BLaER1 treated with 17β-estradiol and CSF1 and Interleukin-3, amounts not matched to agents 10 nM and 100 nM (cell line): ENCODE measurements around the gene PTPRN2.

Experiments
- H3K27ac ChIP-seq, 11 experiments: shearing (Covaris generic); formaldehyde crosslinking; 2 replicates each; pipeline ENCODE4 v1.8.1; 2022
- H3K27me3 ChIP-seq, 11 experiments: shearing (Covaris generic); formaldehyde crosslinking; 2 replicates each; pipeline ENCODE4 v1.8.1; 2022
- H3K36me3 ChIP-seq, 11 experiments: shearing (Covaris generic); formaldehyde crosslinking; 2 replicates each; pipeline ENCODE4 v1.8.1; 2022
- H3K4me1 ChIP-seq, 10 experiments: shearing (Covaris generic); formaldehyde crosslinking; 2 replicates each; pipeline ENCODE4 v1.8.1; 2022
- H3K4me2 ChIP-seq, 11 experiments: shearing (Covaris generic); formaldehyde crosslinking; 2 replicates each; pipeline ENCODE4 v1.8.1; 2022
- H3K4me3 ChIP-seq, 10 experiments: shearing (Covaris generic); formaldehyde crosslinking; 2 replicates each; pipeline ENCODE4 v1.8.1; 2022
- H3K9ac ChIP-seq, 11 experiments: shearing (Covaris generic); formaldehyde crosslinking; 2 replicates each; pipeline ENCODE4 v1.8.1; 2022
- H3K9me3 ChIP-seq, 11 experiments: shearing (Covaris generic); formaldehyde crosslinking; replicated peaks in 1 of 11; 2 replicates each; pipeline ENCODE4 v1.8.1; 2022
- H4K20me1 ChIP-seq, 11 experiments: shearing (Covaris generic); formaldehyde crosslinking; 2 replicates each; pipeline ENCODE4 v1.8.1; 2022
- Cebpa-rat ChIP-seq, 11 experiments: shearing (Covaris generic); IDR thresholded peaks; 2 replicates each; pipeline ENCODE4 v1.8.1; 2022

The PTPRN2 gene

GRCh38 chr7:157561816-157562410 is 1025.7 kb downstream of the PTPRN2 start:
- peaks cover 6 to 27% (median 15%) of the 10 kb centered on the region in 11 experiments; a peak in 20 of 22 replicates for H3K9me3 ChIP-seq
- H3K36me3 ChIP-seq: no peaks in the 10 kb centered on the region
- no peak overlapping the region for H3K4me3 ChIP-seq
- H3K9ac ChIP-seq: 0 out of 22 replicates have a peak overlapping the region, but pooled peaks of 1 of the 11 experiments have one; percentile 37
- H3K27me3 ChIP-seq: peaks cover 0 to 28% (median 0%) of the 10 kb centered on the region in 11 experiments; a peak in 6 of 22 replicates
- no peak for TF ChIP-seq Cebpa-rat (IDR thresholded peaks at IDR 0.05)
- H3K4me2 ChIP-seq: peak overlapping the region in 9 of 11 experiments; percentile 52 to 87 (median 72); a peak in 16 of 22 replicates
- H3K4me1 ChIP-seq: peaks cover 11 to 45% (median 38%) of the 10 kb centered on the region in 10 experiments
- H4K20me1 ChIP-seq: peaks cover 0 to 23% (median 4%) of the 10 kb centered on the region in 11 experiments; a peak in 3 of 22 replicates
- no peak overlapping the region for H3K27ac ChIP-seq

- H3K9me3 ChIP-seq: peaks cover 6 to 27% (median 15%) of the 10 kb centered on the region in 11 experiments; a peak in 20 of 22 replicates
Measured at GRCh38 chr7:157561523-157561785, 1026.2 kb downstream of the PTPRN2 start.

GRCh38 chr7:157560710-157561522 is 1026.7 kb downstream of the PTPRN2 start:
- Histone ChIP-seq H4K20me1 (peaks cover 0 to 23% (median 4%) of the 10 kb centered on the region in 11 experiments; a peak in 3 of 22 replicates), H3K27me3 (peaks cover 0 to 28% (median 0%) of the 10 kb centered on the region in 11 experiments; a peak in 6 of 22 replicates), H3K4me3 (no peak overlapping the region), H3K36me3 (no peaks in the 10 kb centered on the region), H3K4me2 (peak overlapping the region; percentile 14 to 87 (median 71); a peak in 19 of 22 replicates), H3K27ac (no peak overlapping the region), H3K9ac (0 out of 22 replicates have a peak overlapping the region, but pooled peaks of 2 of the 11 experiments have one; percentile 29 to 37), H3K4me1 (peaks cover 11 to 45% (median 38%) of the 10 kb centered on the region in 10 experiments), H3K9me3 (peaks cover 6 to 27% (median 15%) of the 10 kb centered on the region in 11 experiments; a peak in 20 of 22 replicates)
- TF ChIP-seq Cebpa-rat (IDR thresholded peaks at IDR 0.05): no peak

More at GRCh38 chr7:157561523-157561785, 1026.2 kb downstream of the PTPRN2 start:
- H3K4me2 ChIP-seq: peak overlapping the region; percentile 14 to 87 (median 71); a peak in 19 of 22 replicates
- H3K36me3 ChIP-seq: no peaks in the 10 kb centered on the region
- no peak for TF ChIP-seq Cebpa-rat (IDR thresholded peaks at IDR 0.05)
- 0 out of 22 replicates have a peak overlapping the region, but pooled peaks of 2 of the 11 experiments have one; percentile 29 to 37 for H3K9ac ChIP-seq
- H4K20me1 ChIP-seq: peaks cover 0 to 23% (median 4%) of the 10 kb centered on the region in 11 experiments; a peak in 3 of 22 replicates
- peaks cover 0 to 28% (median 0%) of the 10 kb centered on the region in 11 experiments; a peak in 6 of 22 replicates for H3K27me3 ChIP-seq
- no peak overlapping the region for H3K27ac ChIP-seq
- H3K4me1 ChIP-seq: peaks cover 11 to 45% (median 38%) of the 10 kb centered on the region in 10 experiments
- no peak overlapping the region for H3K4me3 ChIP-seq

GRCh38 chr7:157560258-157560654 is 1027.4 kb downstream of the PTPRN2 start:
- Histone ChIP-seq H3K4me3 (no peak overlapping the region), H3K9me3 (peaks cover 6 to 27% (median 15%) of the 10 kb centered on the region in 11 experiments; a peak in 20 of 22 replicates), H3K27me3 (peaks cover 0 to 28% (median 0%) of the 10 kb centered on the region in 11 experiments; a peak in 6 of 22 replicates), H3K4me1 (peaks cover 11 to 43% (median 38%) of the 10 kb centered on the region in 10 experiments), H3K27ac (no peak overlapping the region), H3K4me2 (peak overlapping the region in 8 of 11 experiments; percentile 61 to 87 (median 74); a peak in 13 of 22 replicates), H3K9ac (no peak overlapping the region), H4K20me1 (peaks cover 0 to 23% (median 4%) of the 10 kb centered on the region in 11 experiments; a peak in 3 of 22 replicates), H3K36me3 (no peaks in the 10 kb centered on the region)
- no peak for TF ChIP-seq Cebpa-rat (IDR thresholded peaks at IDR 0.05)

- Histone ChIP-seq H3K4me3 (no peak overlapping the region), H3K9ac (no peak overlapping the region), H3K27me3 (peaks cover 0 to 28% (median 0%) of the 10 kb centered on the region in 11 experiments; a peak in 6 of 22 replicates), H3K36me3 (no peaks in the 10 kb centered on the region), H3K9me3 (peaks cover 5 to 23% (median 13%) of the 10 kb centered on the region in 11 experiments; a peak in 20 of 22 replicates), H3K4me2 (peak overlapping the region in 6 of 11 experiments; percentile 32 to 85 (median 66); a peak in 8 of 22 replicates), H3K27ac (no peak overlapping the region), H4K20me1 (peaks cover 0 to 23% (median 4%) of the 10 kb centered on the region in 11 experiments; a peak in 3 of 22 replicates), H3K4me1 (peaks cover 11 to 39% (median 38%) of the 10 kb centered on the region in 10 experiments)
- TF ChIP-seq Cebpa-rat (IDR thresholded peaks at IDR 0.05): no peak
Measured at GRCh38 chr7:157559596-157560257, 1027.9 kb downstream of the PTPRN2 start.

- no peaks in the 10 kb centered on the region for H3K36me3 ChIP-seq
- H3K27ac ChIP-seq: no peak overlapping the region
- H4K20me1 ChIP-seq: peaks cover 0 to 23% (median 4%) of the 10 kb centered on the region in 11 experiments; a peak in 3 of 22 replicates
- H3K27me3 ChIP-seq: peaks cover 0 to 28% (median 0%) of the 10 kb centered on the region in 11 experiments; a peak in 6 of 22 replicates
- H3K9me3 ChIP-seq: peaks cover 4 to 16% (median 11%) of the 10 kb centered on the region in 11 experiments; a peak in 17 of 22 replicates
- peak overlapping the region in 9 of 11 experiments; percentile 2 to 85 (median 38); a peak in 15 of 22 replicates for H3K4me2 ChIP-seq
- H3K9ac ChIP-seq: no peak overlapping the region
- no peak for TF ChIP-seq Cebpa-rat (IDR thresholded peaks at IDR 0.05)
- no peak overlapping the region for H3K4me3 ChIP-seq
- H3K4me1 ChIP-seq: peaks cover 11 to 39% (median 37%) of the 10 kb centered on the region in 10 experiments
Measured at GRCh38 chr7:157558875-157559595, 1028.6 kb downstream of the PTPRN2 start.

- TF ChIP-seq Cebpa-rat (IDR thresholded peaks at IDR 0.05): no peak
- Histone ChIP-seq H3K9me3 (peaks cover 0 to 11% (median 6%) of the 10 kb centered on the region in 11 experiments; a peak in 15 of 22 replicates), H3K27me3 (peaks cover 0 to 28% (median 0%) of the 10 kb centered on the region in 11 experiments; a peak in 6 of 22 replicates)
Measured at GRCh38 chr7:157558516-157558874, 1029.1 kb downstream of the PTPRN2 start.

More at GRCh38 chr7:157558516-157558874, 1029.1 kb downstream of the PTPRN2 start:
- no peak overlapping the region for H3K27ac ChIP-seq
- peaks cover 0 to 23% (median 4%) of the 10 kb centered on the region in 11 experiments; a peak in 3 of 22 replicates for H4K20me1 ChIP-seq
- H3K4me1 ChIP-seq: peaks cover 11 to 39% (median 37%) of the 10 kb centered on the region in 10 experiments
- no peaks in the 10 kb centered on the region for H3K36me3 ChIP-seq
- peak overlapping the region in 9 of 11 experiments; percentile 2 to 85 (median 38); a peak in 15 of 22 replicates for H3K4me2 ChIP-seq
- H3K9ac ChIP-seq: no peak overlapping the region
- H3K4me3 ChIP-seq: no peak overlapping the region
